Activated T-helper 1 cell treated with Interleukin-2 at 50 U/mL for 16 hours (primary cell): ENCODE data around the gene UQCR10.
"Not testable (repeated sequence)": the region's sequence is repeated elsewhere in the genome, so short reads cannot be mapped to it uniquely, and the experiment has no call there.

Experiments used
- DNase-seq: peaks from one replicate; pipeline ENCODE4 v3.0.0-alpha.2; 2020; ENCODE audit warnings: low read depth

UQCR10 gene

DNA sequence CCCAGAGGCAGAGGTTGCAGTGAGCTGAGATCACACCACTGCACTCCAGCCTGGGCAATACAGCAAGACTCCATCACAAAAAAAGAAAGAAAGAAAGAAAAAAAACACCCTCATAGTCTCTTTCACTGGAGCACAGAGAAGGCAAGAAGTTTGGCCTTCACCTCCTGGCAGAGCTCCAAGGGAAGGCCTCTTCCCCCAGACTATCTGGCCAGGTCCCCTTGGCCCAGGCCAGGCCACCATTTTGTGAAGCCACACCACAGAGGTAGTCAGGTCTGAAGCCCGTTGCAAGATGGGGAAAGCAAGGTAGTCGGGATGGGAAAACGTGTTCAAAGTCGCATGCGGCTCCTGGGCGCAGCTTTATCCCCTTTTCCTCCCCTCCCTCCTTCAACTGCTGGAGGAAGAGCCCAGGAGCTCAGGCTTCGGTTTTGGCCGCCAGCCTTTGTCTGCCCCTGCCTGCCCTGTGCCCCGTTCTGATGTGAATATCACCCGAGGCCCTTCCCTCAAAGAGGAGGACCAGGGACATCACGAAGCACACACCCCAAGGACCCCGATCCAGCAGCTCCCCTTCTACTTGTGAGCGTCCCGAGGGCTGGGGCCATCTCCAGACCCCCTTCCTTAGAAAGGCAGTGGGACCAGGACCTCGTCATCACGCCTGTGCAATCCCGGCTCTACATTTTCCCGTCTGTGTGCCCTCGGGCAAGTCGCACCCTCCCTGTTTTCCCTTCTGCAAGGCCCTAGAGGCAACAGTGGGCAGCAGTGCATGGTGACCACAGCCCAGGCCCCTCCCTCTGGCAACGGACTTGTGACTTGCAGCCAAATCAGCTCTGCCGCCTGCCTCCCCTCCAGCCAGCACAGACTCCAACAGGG, 29.7 kb upstream of the UQCR10 start:
- DNase-seq, result no peak

DNA sequence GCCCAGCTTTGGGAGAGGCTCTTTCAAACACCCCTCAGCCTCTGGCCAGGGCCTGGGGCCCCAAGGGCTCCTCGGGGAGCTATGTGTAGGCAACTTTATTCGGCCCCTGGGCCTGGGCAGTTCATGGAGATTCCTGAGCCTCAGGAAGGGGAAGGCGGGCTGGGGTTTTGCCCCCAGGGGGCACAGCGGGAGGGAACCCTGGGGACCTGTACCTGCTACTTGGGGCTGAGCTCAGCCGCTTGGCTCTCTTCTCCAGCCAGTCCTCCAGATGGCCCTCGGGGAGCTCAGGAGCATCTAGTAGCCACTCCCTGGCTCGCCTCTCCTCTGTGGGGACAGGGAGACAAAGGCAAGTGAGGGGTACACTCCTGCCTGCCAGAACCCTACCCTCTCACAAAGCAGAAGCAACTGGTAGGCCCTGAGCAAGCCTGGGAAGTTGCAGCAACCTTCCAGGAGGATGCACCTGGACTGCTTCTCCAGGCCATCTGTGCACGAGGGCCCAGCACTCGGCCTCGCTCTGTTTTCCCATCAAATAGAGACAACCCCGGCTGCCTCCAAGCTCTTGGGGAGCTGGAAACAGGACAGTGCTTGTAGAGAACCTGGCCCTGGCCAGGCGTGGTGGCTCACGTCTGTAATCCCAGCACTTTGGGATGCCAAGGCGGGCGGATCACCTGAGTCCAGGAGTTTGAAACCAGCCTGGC, 28.9 kb upstream of the UQCR10 start:
- DNase-seq, result no peak

DNA sequence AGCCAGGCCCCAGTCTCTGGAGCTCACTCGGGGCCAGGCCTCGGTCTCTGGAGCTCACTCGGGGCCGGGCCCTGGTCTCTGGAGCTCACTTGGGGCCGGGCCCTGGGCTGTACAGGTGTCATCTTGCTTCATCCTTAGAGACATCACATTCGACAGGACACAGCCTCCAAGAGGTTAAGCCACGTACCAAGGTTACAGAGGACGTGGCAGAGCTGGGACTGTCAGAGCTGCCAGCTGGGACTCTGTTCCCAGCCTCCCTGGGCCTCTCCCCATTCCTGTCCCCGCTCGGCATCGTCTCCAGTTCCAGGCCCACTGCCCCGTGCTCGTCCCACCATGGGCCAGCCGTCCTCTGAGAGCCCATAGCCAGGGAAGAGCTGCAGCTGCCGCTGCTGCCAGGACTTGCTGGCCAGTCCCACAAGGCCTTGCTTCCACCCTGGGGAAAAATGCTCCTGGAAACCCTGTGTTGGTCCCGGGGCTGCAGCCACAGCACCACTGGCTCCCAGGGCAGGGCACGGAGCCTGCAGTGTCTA, 27.8 kb upstream of the UQCR10 start:
- no peak for DNase-seq

DNA sequence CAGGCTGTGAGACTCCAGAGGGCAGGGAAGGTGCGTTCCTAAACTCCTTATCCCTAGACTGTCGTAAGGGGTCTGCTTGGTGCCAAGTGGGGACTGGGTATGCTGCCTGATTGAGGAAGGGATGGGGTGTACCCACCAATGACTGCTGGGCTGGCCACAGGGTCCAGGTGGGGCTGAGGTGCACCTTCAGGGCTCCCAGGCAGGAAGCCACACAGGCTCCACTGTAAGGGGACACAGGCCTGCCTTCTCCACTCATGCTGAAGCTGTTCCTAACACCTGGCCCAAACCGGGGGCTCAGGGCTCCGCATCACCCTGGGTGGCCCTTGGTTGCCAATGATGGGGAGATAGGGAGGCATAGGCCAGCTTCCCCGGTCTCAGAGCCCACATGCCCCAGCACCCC, 27.0 kb upstream of the UQCR10 start:
- DNase-seq, result no peak

DNA sequence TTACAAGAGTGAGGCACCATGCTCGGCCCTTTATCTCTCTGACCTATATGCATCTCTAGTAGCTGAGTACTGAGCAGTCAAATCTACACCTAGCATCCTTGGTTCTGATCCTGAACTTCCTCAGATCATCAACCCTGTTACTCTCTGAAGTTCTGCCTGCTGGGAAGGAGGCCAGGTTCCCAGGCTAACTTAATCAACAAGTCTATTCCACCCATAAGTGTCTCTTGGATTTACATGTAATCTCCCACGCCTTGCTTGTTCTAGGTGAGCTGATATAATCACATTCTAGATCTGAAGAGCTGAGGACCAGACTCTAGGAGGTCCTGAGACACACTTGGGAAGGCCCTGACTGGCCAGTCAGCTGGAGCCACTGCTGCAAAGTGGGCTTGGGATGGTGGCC, 25.2 kb upstream of the UQCR10 start:
- no peak for DNase-seq

DNA sequence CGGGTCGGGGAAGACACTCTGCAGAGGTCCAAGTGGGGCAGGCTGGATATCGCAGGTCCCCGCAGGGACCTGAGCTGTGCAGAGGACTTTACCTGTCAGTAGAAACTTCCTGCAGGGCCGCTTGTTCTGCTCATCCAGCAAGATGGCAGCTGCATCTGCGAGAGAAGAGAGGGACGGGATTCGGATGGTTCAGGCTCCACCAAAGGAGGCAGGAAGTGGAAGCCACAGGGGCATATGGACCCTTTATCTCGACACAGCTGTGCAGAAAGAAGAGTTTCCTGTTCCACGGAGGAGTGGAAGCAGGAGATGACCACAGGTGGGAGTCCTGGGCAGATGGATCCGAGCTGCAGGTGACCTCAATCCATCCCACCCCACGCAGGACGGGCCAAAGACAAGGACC, 24.8 kb upstream of the UQCR10 start:
- DNase-seq, result no peak

DNA sequence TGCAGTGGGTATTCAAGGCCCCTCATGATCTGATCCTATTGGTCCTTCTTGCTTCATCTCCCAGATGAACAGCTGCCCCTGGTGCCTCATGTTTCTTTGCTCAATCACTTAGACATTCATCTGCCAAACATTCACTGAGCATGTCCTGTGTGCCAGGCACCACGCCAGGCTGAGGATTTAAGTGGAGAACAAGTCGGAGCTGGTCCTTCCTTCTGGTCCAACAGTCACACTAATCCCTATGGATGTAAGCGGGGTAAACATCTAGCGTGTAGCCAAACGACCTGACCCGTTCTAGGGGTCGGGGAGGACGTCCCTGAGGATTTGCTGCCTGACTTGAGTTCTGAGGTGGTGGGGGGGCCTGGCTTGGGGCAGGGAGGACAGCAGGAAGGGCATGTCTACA, 22.3 kb upstream of the UQCR10 start:
- DNase-seq, result no peak

DNA sequence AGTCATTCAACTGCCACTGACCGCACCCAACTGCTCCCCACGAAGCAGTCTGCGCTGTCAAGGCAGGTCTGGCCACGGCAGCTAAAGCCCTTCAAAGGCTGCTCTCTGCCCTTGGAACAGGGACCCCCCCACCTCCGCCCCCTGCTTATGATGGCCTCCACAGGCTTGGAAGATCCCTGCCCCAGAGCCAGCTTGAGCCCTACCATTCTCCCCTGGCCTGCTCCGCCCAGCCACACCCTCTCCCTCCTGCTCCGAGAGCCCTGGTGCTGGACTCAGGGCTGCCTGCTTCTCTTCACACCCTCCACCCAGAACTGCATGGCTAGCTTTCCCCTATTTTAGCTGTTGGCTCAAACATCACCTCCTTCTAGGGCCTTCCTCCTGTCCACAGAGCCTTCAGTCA, 19.3 kb upstream of the UQCR10 start:
- DNase-seq, result no peak

DNA sequence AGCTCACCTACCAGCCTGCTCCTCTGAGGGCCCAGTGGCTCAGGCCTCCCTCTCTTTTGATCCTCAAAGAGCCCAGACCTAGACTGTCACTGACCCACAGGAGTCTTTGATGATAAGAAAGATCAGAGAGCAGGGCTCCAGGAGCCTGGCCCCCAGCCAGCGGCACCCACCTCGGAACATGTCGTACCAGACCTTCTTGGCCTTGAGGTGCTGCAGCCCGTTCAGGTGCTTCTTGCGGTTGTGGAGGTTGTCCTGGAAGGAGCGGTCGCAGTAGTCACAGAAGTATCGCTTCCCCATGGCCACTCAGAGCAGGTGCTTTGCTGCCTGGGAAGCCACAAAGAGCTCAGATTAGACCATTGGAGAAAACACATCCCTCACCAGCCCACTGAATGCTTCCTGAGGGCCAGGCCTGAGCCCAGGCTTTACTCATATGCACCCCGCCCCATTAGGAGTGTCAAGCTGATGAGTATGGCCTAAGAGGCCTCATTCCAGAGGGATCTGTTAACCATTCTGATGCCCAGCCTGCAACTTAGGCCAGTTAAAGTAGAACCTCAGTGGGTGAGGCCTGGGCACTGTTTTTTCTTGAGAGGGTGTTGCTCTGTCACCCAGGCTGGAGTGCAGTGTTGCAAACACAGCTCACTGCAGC, 18.8 kb upstream of the UQCR10 start:
- DNase-seq, result no peak

DNA sequence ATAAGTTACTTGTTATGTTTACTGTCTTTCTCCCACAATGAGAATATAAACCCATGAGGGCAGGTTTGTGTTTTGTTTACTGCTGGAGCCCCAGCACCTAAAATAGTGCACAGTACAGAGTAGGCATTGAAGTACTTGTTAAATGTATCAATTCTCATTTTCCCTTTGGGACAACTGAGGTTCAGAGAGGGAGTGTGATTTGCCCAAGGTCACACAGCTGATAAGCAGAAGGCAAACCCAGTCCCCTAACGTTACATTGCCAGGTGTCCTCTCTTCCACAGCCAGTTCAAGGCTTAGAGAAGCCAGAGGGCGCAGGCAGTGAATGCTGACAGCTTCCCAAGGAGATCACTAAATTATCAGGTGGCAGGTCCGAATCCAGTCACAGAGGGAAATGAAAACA, 17.1 kb upstream of the UQCR10 start:
- no peak for DNase-seq

DNA sequence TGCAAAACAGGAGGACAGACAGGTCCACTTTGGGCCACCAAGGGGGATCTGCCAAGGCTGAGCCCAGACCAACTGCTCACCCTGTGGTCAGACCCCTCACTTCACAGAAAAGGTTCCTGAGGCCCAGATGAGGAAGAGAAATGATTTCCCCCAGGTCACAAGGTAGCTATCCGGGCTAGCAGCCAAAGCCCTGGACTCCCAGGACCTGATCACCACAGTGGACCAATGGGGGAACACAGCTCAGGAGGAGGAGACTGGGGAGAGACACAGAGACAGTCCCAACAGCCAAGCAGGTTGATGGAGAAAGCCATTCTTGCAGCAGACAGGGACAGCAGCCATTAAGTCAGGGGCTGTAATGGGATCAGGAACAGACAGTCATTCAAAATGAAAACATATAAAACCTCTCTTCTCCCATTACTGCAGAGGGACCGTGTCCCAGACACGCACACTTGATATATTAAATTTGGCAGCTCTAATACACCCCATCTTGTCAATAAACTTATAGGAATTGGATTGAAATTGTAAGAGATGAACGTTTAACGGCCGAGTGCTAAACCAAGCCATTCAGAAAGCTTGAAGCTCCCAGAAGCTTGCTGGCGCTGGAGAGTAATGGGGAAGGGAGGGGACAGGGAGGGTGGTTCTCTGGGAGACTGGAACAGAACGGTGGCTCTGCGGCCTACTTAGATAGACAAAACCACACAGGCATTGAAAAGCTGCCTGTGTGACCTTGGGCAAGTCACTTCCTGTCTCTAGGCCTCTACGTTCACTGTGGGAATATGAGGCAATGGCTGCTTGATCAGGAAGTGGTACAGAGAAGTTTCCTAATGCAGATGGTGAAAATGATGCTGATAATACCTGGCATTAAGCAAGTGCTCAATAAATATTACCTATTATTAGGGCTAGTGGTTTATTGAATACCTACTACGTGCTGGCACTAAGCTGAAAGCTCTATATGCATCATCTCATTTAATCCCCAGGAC, 16.3 kb upstream of the UQCR10 start:
- no peak for DNase-seq

DNA sequence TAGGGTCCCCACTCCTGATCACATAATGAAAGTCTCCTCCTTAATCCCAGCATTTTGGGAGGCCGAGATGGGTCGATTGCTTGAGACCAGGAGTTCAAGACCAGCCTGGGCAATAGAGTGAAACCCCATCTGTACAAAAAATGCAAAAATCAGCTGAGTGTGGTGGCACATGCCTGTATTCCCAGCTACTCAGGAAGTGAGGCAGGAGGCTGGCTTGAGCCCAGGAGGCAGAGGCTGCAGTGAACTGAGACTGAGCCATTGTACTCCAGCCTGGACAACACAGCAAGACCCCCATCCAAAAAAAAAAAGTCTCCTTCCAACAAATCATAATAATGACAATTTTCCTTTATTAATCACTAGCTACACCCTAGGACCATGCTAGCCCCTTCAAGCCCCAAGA, 15.5 kb upstream of the UQCR10 start:
- DNase-seq, result no peak

DNA sequence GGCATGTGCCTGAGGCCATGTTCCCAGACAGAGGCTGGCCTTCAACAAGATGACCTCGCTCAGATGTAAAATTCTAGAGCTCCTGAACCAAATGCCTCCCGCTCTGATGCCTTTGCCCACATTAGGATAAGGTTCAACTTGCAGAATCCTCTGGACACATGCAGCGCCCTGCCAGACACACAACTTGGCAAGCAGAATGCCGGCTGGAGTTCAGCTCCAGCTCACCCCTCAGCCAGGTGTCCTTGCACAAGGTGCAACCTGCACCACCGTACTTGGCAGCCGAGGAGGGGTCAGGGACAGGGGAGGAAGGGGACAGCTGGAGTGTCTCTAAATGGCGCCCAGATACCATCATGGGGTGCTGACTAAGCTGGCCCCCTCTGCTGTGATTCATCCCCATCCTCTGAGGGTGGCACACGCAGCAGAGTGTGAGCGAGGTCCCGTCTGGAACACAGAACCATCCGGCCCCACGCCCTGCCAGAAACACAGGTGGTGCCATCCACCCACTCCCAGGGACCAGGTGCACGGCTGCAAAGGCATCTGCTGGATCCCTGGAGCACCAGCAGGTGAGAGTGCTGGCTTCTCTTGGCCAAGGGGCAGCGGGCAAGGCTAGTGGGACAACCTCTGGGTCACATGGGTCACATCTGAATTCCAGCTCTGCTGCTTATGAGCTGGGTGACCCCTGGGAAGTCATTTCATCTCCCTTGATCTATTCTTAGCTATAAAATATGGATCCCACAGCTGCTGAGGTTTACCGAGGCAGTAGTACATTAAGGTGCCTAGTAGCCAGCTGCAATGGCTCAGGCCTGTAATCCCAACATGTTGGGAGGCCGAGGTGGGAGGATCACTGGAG, 13.1 kb upstream of the UQCR10 start:
- no peak for DNase-seq

DNA sequence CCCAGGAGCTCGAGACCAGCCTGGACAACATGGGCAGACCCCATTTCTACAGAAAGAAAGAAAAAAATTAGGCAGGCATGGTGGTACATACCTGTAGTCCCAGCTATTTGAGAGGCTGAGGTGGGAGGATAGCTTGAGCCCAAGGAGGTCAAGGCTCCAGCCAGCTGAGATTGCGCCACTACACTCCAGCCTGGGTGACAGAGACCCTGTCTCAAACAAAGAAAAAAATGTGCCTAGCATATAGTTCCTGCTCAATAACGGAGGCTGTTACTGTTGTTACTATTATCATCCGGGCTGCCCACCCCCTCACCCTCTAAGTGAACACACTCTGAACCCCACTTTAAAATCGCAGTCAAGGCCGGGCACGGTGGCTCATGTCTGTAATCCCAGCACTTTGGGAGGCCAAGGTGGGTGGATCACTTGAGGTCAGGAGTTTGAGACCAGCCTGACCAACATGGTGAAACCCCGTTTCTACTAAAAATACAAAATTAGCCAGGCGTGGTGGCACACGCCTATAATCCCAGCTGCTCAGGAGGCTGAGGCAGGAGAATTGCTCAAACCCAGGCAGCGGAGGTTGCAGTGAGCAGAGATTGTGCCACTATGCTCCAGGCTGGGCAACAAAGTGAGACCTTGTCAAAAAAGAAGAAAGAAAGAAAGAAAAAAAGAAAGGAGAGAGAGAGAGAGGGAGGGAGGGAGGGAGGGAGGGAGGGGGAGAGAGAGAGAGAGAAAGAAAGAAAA, 12.3 kb upstream of the UQCR10 start:
- DNase-seq, result not testable (repeated sequence)

DNA sequence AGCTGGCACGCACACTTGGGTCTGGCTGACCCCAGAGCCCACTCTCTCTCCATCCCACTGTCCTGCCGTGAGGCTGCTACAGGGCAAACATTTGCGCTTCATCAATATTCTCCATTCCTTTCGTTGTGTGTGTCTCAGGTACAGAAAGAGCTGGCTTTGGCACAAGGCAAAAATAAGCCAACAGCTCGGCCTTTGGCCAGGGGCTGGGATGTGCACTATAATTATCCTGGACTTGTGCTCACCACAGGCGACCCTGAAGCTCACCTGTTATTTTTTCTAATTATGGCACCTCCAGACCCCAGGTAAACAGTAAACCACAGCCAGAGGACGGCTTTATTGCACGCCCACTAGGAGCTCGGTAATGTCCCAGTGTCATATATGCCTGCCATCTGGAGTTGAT, 11.3 kb upstream of the UQCR10 start:
- DNase-seq, result no peak

DNA sequence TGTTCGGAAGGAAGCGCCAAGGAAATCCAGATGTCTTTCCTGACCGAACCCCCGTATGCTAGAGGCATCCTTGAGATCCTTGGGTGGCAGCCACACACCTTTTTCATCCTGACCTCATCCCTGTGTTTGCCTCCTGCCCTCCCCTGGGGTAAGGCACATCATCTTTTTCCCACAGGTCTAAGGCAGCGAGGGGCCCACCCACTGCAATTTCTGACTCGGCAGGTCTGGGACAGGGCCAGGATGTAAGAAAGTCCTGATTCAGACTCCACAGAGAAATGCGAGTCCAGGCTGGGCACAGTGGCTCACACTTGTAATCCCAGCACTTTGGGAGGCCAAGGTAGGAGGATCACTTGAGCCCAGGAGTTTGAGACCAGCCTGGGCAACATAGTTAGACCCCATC, 10.8 kb upstream of the UQCR10 start:
- no peak for DNase-seq

DNA sequence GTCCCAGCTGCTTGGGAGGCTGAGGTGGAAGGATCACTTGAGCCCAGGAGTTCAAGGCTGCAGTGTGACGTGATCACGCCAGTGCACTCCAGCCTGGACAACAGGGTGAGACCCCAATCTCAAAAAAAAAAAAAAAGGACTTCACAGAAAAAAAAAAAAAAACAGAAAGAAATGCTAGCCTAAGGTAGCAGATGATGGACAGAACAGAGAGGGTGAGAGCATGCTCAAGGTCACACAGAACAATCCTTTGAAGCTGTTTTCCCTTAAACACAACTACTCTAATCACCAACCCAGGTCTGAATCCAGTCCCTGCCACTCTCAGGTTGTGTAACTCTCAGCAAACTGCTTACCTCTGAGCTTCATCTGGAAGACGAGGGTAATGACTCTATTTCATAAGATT, 10.1 kb upstream of the UQCR10 start:
- no peak for DNase-seq

DNA sequence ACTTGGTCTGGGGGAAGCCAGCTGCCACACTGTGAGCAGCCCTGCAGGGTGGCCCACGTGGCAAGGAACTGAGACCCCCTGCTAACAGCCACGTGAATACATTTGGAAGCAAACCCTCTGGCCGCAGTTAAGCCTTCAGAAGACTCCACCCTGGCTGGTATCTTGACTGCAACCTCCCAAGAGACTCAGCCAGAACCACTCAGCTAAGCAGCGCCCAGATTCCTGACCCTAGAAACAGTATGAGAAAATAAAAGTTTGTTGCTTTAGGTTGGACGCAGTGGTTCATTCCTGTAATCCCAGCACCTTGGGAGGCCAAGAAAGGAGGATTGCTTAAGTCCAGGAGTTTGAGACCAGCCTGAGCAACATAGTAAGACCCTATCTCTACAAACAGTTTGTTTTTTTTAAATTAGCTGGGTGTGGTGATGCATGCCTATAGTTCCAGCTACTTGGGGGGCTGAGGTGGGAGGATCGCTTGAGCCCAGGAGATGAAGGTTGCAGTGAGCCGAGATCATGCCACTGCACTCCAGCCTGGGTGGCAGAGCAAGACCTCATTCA, 9.0 kb upstream of the UQCR10 start:
- no peak for DNase-seq

DNA sequence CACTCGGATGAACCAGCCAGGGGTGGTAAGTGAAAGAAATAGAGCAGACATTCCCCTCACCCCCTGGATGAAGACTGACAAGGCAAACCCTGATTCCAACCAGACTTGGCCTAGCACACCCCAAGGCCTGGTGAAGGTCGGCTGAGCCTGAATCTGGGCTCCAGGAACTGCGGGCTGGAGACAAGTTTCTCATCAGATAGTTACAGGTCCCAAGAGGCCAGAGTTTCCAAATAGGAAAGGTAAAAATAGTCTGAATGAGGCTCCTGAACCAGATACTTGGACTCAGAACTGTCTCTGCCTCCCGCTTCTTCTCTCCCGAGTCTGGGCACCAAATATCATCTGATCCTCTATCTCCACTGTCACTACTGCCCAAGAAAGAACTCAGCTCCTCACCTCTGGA, 8.2 kb upstream of the UQCR10 start:
- DNase-seq, result no peak

DNA sequence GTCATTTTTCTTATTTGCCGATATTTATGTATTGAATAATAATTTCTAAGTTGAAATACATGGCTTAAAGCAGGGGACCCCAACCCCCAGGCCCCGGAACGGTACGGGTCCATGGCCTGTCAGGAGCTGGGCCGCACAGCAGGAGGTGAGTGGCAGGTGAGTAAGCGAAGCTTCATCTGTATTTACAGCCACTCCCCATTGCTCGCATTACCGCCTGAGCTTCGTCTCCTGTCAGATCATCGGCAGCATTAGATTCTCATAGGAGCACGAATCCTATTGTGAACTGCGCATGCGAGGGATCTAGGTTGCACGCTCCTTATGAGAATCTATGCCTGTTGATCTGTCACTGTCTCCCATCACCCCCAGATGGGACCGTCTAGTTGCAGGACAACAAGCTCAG, 4.9 kb upstream of the UQCR10 start:
- no peak for DNase-seq
